Ovary (tissue), 9 donors: ENCODE measurements around the gene CFAP20DC. TPM values are rescaled to one million over a fixed set of nuclear protein-coding genes. Genes with fewer than 3 reads are reported as not detected.

Experiments used
- DNase-seq, 5 donors: peaks; one replicate each; pipeline ENCODE4 v3.0.0-alpha.2; 2019 to 2020
- H3K27ac ChIP-seq, 2 donors: fragments of 200-600 bp; one replicate each; pipeline versions ENCODE4 v1.5.1 to v1.8.0; 2019 to 2022
- H3K27me3 ChIP-seq: fragments of 200-600 bp; one replicate; pipeline ENCODE4 v1.8.0; 2022
- H3K36me3 ChIP-seq: fragments of 200-600 bp; sonication (generic); one replicate; pipeline ENCODE4 v1.5.1; 2019
- H3K4me1 ChIP-seq: one replicate; pipeline ENCODE4 v1.8.1; 2013; ENCODE audit warnings: mild to moderate bottlenecking, moderate library complexity; ENCODE audit not compliant: insufficient read depth
- H3K4me3 ChIP-seq: fragments of 200-600 bp; sonication (generic); one replicate; pipeline ENCODE4 v1.5.1; 2017
- H3K9me3 ChIP-seq, 2 donors: fragments of 200-600 bp in 1 of 2; sonication (generic) in 1 of 2; one replicate each; pipeline versions ENCODE4 v1.5.1 to v1.8.1; 2013 to 2019; ENCODE audit warnings: mild to moderate bottlenecking in 1 of 2, moderate library complexity in 1 of 2
- CTCF ChIP-seq, 3 donors: fragments of 450-650 bp in 2 of 3; fragments of 200-600 bp in 1 of 3; IDR thresholded peaks; one replicate each; pipeline versions ENCODE4 v1.5.1 to v1.8.0; 2016 to 2022; ENCODE audit warnings: antibody characterized with exemption in 3 of 3, mild to moderate bottlenecking in 1 of 3
- EP300 ChIP-seq: sonication (generic); formaldehyde crosslinking; IDR thresholded peaks from one replicate; pipeline ENCODE4 v1.6.1; 2017; ENCODE audit warnings: antibody characterized with exemption
- POLR2A ChIP-seq: fragments of 450-650 bp; IDR thresholded peaks from one replicate; pipeline ENCODE4 v1.6.1; 2017; ENCODE audit warnings: antibody characterized with exemption, mild to moderate bottlenecking, moderate library complexity
- WGBS, 3 donors: extraction: QIAGEN DNeasy Blood & Tissue Kit in 1 of 3; methylation state at CpG; one replicate each; pipeline versions ENCODE4 v1.1.5 to v1.1.7; 2013 to 2017; 5-methylcytosine and 5-hydroxymethylcytosine counted together
- intact Hi-C, 4 donors: fragments of 100-400 bp; cut with DNase I; formaldehyde crosslinking; loops; one replicate each; pipeline versions ENCODE4 v1.11.0 to v1.15.1; 2022 to 2023
- polyA plus RNA-seq, 2 donors: library from polyadenylated mRNA; stranded (reverse); fragments of 200-250 nt in 1 of 2; fragments of 350-450 nt in 1 of 2; fragmentation: Illumina TruSeq in 1 of 2; extraction: RNeasy Lipid Tissue Mini Kit (QIAGEN cat#74804) in 1 of 2; gene quantifications; one replicate each; pipeline ENCODE4 v1.2.3, GENCODE V29; 2013 to 2014
- total RNA-seq, 7 donors: library from RNA; depleted of rRNA in 2 of 7; stranded (reverse); fragments of >200 nt in 2 of 7; fragmentation: NEBNext Ultra II Directional in 3 of 7; extraction: Animal tissue kit (Norgen Biotek cat#: 25700) in 3 of 7; gene quantifications; one replicate each; pipeline versions ENCODE4 v1.1.0 to v1.2.4, GENCODE V29; 2016 to 2023
- donor health status: DM: no; HTN: no; CAD: no; lungs with moderate emphysema.
- donor health status: DM: no; HTN: no; CAD: no.
- donor health status: Bipolar disorder and iron deficiency.
- donor health status: DM: yes; HTN: yes; CAD: no.
- donor health status: DM: no; HTN: no; CAD: no.
- donor health status: DM: yes; HTN: yes; CAD: no.

CFAP20DC gene
- total and polyA plus RNA-seq, 9 donors = 0.10 to 2.4 (median 0.47) TPM

GRCh38 chr3:59085976-59086375, 36.2 kb upstream of the CFAP20DC start:
- no peaks in the 10 kb centered on the region for H3K36me3 ChIP-seq
- no peak for DNase-seq
- H3K27ac ChIP-seq = no peak overlapping the region
- no peak for TF ChIP-seq POLR2A
- no peak for TF ChIP-seq EP300
- TF ChIP-seq CTCF (IDR thresholded peaks at IDR 0.05) = no peak
- H3K9me3 ChIP-seq = no peaks in the 10 kb centered on the region
- 59 to 63% (median 60%) methylated on average over 3 of the region's 3 CpGs for WGBS, 3 donors
- H3K27me3 ChIP-seq = no peaks in the 10 kb centered on the region
- no peak overlapping the region for H3K4me3 ChIP-seq
- no peaks in the 10 kb centered on the region for H3K4me1 ChIP-seq
- intact Hi-C loops = no loop called here

GRCh38 chr3:59084583-59084982, 34.8 kb upstream of the CFAP20DC start:
- intact Hi-C loops = no loop called here
- no peaks in the 10 kb centered on the region for H3K9me3 ChIP-seq
- DNase-seq = no peak
- no peak overlapping the region for H3K4me3 ChIP-seq
- H3K36me3 ChIP-seq = no peaks in the 10 kb centered on the region
- 51 to 62% (median 61%) methylated on average over 1 of the region's 1 CpG for WGBS, 3 donors
- TF ChIP-seq POLR2A = no peak
- TF ChIP-seq CTCF (IDR thresholded peaks at IDR 0.05) = no peak
- no peak for TF ChIP-seq EP300
- no peaks in the 10 kb centered on the region for H3K27me3 ChIP-seq
- H3K4me1 ChIP-seq = no peaks in the 10 kb centered on the region
- no peak overlapping the region for H3K27ac ChIP-seq

- no peak overlapping the region for H3K27ac ChIP-seq
- no peak for TF ChIP-seq EP300
- TF ChIP-seq POLR2A = no peak
- TF ChIP-seq CTCF (IDR thresholded peaks at IDR 0.05) = no peak
- 93 to 95% (median 93%) methylated on average over 4 of the region's 4 CpGs for WGBS, 3 donors
- H3K27me3 ChIP-seq = no peaks in the 10 kb centered on the region
- H3K9me3 ChIP-seq = no peaks in the 10 kb centered on the region
- no peaks in the 10 kb centered on the region for H3K4me1 ChIP-seq
- intact Hi-C loops = no loop called here
- no peaks in the 10 kb centered on the region for H3K36me3 ChIP-seq
- no peak for DNase-seq
- no peak overlapping the region for H3K4me3 ChIP-seq
These were observed 32.3 kb upstream of the CFAP20DC start for GRCh38 chr3:59082106-59082505.

GRCh38 chr3:59081071-59081470, 31.2 kb upstream of the CFAP20DC start:
- TF ChIP-seq POLR2A = no peak
- TF ChIP-seq EP300 = no peak
- no peak for TF ChIP-seq CTCF (IDR thresholded peaks at IDR 0.05)
- Histone ChIP-seq H3K27ac (no peak overlapping the region), H3K36me3 (no peaks in the 10 kb centered on the region), H3K4me3 (no peak overlapping the region), H3K4me1 (no peaks in the 10 kb centered on the region), H3K9me3 (no peaks in the 10 kb centered on the region), H3K27me3 (no peaks in the 10 kb centered on the region)
- intact Hi-C loops = no loop called here
- WGBS, 3 donors = 89 to 95% (median 90%) methylated on average over 2 of the region's 2 CpGs
- no peak for DNase-seq

DNA sequence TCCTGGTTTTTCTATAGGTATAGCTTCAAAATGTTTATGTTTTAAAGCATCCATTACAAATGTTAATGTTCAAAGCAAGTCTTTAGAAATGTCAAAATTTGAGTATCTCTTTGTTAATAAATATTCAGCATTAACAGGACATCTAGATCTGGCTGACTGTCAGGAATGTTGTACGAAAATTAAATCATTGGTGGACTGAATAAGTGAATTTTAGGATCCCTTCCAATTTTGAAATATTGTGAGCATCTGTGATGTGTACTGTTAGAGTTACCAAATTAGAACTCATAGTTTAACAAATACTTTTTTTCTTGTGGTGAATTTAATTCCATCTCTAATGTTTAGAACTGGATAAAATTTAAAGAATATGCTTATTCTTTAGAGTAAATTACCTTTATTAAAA, 30.1 kb upstream of the CFAP20DC start:
- TF ChIP-seq EP300 (no peak), POLR2A (no peak), CTCF (IDR thresholded peaks at IDR 0.05) (no peak)
- H3K4me1 ChIP-seq = no peaks in the 10 kb centered on the region
- H3K36me3 ChIP-seq = no peaks in the 10 kb centered on the region
- DNase-seq = no peak
- 37 to 51% (median 39%) methylated on average over 1 of the region's 1 CpG for WGBS, 3 donors
- intact Hi-C loops = no loop called here
- no peaks in the 10 kb centered on the region for H3K9me3 ChIP-seq
- H3K27me3 ChIP-seq = no peaks in the 10 kb centered on the region
- H3K4me3 ChIP-seq = no peak overlapping the region
- H3K27ac ChIP-seq = no peak overlapping the region
